IMR-90 (cell line): ENCODE data around the gene AK6.

Source experiments
- MXI1 ChIP-seq: IDR thresholded peaks from 2 replicates; pipeline ENCODE4 v1.6.1; 2012; ENCODE audit warnings: low read depth, mild to moderate bottlenecking, low read length, moderate library complexity, borderline replicate concordance
- RCOR1 ChIP-seq: IDR thresholded peaks from 2 replicates; pipeline ENCODE4 v1.6.1; 2012; ENCODE audit warnings: mild to moderate bottlenecking, low read length, improper control_type of control experiment; ENCODE audit not compliant: insufficient replicate concordance
- TF ChIP-seq, protein P1 (sequence below): conservative IDR thresholded peaks from 2 replicates; pipeline ENCODE4 v1.5.1; 2012; ENCODE audit warnings: mild to moderate bottlenecking, low read depth, low read length, improper control_type of control experiment

- no peak for TF ChIP-seq MXI1
- TF ChIP-seq, protein P1, sequence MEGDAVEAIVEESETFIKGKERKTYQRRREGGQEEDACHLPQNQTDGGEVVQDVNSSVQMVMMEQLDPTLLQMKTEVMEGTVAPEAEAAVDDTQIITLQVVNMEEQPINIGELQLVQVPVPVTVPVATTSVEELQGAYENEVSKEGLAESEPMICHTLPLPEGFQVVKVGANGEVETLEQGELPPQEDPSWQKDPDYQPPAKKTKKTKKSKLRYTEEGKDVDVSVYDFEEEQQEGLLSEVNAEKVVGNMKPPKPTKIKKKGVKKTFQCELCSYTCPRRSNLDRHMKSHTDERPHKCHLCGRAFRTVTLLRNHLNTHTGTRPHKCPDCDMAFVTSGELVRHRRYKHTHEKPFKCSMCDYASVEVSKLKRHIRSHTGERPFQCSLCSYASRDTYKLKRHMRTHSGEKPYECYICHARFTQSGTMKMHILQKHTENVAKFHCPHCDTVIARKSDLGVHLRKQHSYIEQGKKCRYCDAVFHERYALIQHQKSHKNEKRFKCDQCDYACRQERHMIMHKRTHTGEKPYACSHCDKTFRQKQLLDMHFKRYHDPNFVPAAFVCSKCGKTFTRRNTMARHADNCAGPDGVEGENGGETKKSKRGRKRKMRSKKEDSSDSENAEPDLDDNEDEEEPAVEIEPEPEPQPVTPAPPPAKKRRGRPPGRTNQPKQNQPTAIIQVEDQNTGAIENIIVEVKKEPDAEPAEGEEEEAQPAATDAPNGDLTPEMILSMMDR, result no peak
- TF ChIP-seq RCOR1, result no peak
These were observed 5.7 kb upstream of the AK6 start for GRCh38 chr5:69374911-69375446.
